Mammary epithelial cell (primary cell): ENCODE data around the gene MIP.

Source experiments
- EZH2 ChIP-seq: IDR thresholded peaks from 2 replicates; pipeline ENCODE4 v1.6.1; 2012; ENCODE audit warnings: low read length, inconsistent platforms, borderline replicate concordance
- TF ChIP-seq, protein P1 (sequence below), 2 donors: IDR thresholded peaks in 1 of 2; conservative IDR thresholded peaks in 1 of 2; 2 replicates each; pipeline ENCODE4 v1.5.1; 2011 to 2012; ENCODE audit warnings: inconsistent platforms in 2 of 2, low read length in 2 of 2, mild to moderate bottlenecking in 2 of 2, control low read depth in 1 of 2, low read depth in 1 of 2; ENCODE audit not compliant: insufficient read depth in 1 of 2; ENCODE audit errors: extremely low read depth in 1 of 2

DNA sequence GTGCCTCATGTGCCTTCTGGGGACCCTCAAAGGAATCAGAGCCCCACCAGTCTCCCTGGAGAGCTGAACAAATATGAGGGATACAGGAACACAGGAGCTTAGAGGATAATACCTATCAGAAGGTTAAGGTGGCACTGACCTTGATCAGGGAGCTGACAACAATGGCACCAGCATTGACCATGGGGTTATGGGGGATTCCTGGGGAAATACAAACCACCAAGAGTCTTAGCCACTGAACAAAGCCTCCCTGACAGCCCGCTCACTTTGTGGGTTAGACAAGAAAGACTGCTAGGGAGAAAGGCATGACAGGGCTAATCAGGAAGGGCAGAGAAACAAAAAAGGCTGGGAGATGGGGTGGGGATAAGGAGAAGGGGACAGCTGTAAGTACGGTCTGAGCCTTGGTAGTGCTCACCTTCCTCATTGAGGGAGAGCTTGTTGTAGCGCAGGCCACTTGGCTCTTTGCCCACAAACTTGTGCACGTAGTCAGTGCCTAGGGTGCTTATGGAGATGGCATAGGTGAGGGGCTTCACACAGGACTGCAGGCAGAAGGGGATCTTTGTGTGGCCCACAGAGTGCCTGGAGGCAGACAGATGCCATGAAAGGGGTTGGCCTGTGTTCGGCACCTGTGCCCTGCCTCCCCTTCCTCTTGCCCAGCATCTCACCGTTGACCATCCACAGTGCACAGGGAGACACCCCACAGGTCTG, 23.2 kb upstream of the MIP start:
- TF ChIP-seq EZH2: no peak
- TF ChIP-seq, protein P1, sequence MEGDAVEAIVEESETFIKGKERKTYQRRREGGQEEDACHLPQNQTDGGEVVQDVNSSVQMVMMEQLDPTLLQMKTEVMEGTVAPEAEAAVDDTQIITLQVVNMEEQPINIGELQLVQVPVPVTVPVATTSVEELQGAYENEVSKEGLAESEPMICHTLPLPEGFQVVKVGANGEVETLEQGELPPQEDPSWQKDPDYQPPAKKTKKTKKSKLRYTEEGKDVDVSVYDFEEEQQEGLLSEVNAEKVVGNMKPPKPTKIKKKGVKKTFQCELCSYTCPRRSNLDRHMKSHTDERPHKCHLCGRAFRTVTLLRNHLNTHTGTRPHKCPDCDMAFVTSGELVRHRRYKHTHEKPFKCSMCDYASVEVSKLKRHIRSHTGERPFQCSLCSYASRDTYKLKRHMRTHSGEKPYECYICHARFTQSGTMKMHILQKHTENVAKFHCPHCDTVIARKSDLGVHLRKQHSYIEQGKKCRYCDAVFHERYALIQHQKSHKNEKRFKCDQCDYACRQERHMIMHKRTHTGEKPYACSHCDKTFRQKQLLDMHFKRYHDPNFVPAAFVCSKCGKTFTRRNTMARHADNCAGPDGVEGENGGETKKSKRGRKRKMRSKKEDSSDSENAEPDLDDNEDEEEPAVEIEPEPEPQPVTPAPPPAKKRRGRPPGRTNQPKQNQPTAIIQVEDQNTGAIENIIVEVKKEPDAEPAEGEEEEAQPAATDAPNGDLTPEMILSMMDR (conservative IDR thresholded peaks at IDR 0.05 in 1 of 2, IDR thresholded peaks at IDR 0.05 in 1 of 2; ENCODE audit: extremely low read depth in 1 of 2, insufficient read depth in 1 of 2, low read depth in 1 of 2, low read length in 2 of 2): no peak
